SK-N-MC (cell line): ENCODE results near the gene WDR35.
"Not testable (repeated sequence)": the region's sequence is repeated elsewhere in the genome, so short reads cannot be mapped to it uniquely, and the experiment has no call there.

Experiments used
- EZH2 ChIP-seq: fragments of 200-600 bp; sonication (generic); IDR thresholded peaks from one replicate; pipeline ENCODE4 v1.6.1; 2017; ENCODE audit warnings: antibody characterized with exemption
- FOXP2 ChIP-seq: optimal IDR thresholded peaks from 2 replicates; pipeline ENCODE3; 2011; ENCODE audit warnings: mild to moderate bottlenecking, moderate library complexity; ENCODE audit not compliant: insufficient read depth; ENCODE audit errors: extremely low read length, control extremely low read depth
- POLR2AphosphoS5 ChIP-seq: IDR thresholded peaks from 2 replicates; pipeline ENCODE4 v1.6.1; 2012; ENCODE audit warnings: mild to moderate bottlenecking, low read depth, low read length, borderline replicate concordance

DNA sequence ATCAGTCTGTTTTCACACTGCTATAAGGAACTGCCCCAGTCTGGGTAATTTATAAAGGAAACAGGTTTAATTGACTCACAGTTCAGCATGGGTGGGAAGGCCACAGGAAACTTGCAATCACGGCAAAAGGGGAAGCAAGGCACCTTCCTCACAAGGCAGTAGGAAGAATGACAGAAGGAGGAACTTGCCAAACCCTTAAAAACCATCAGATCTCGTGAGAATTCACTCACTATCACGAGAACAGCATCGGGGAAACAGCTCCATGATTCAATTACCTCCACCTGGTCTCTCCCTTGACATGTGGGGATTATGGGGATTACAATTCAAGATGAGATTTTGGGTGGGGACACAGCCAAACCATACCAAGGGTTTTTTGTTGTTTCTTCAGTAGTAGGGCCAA lies 97.9 kb downstream of the WDR35 start:
- TF ChIP-seq POLR2AphosphoS5, EZH2, FOXP2: not testable (repeated sequence)
